GM23338 (cell line): Measurements from ENCODE around the gene PLXNC1. TPM values are rescaled to one million over a fixed set of nuclear protein-coding genes. Genes with fewer than 3 reads are reported as not detected.

Experiments
- ATAC-seq: fragments of 200-7000 bp; cut with Tn5 transposase; 3 replicates; pipeline ENCODE4 v1.9.1; 2020
- DNase-seq: peaks from one replicate; pipeline ENCODE4 v3.0.0-alpha.2; 2015; ENCODE audit warnings: low spot score
- H2AFZ ChIP-seq: fragments of 200-600 bp; sonication (generic); 2 replicates; pipeline ENCODE4 v1.8.0; 2016; ENCODE audit warnings: antibody characterized with exemption, mild to moderate bottlenecking, moderate library complexity
- H3F3A ChIP-seq: fragments of 200-600 bp; sonication (generic); replicated peaks from 2 replicates; pipeline ENCODE4 v1.8.0; 2017; ENCODE audit warnings: antibody characterized with exemption, mixed run types, low read depth
- H3K27ac ChIP-seq: fragments of 200-600 bp; sonication (generic); 2 replicates; pipeline ENCODE4 v1.6.1; 2016; ENCODE audit warnings: low read depth
- H3K27me3 ChIP-seq: fragments of 200-600 bp; sonication (generic); 2 replicates; pipeline ENCODE4 v1.8.0; 2016; ENCODE audit warnings: mild to moderate bottlenecking, mixed run types, moderate library complexity; ENCODE audit not compliant: insufficient read depth
- H3K36me3 ChIP-seq: fragments of 200-600 bp; sonication (generic); 2 replicates; pipeline ENCODE4 v1.8.0; 2016; ENCODE audit warnings: mild to moderate bottlenecking; ENCODE audit not compliant: insufficient read depth
- H3K4me1 ChIP-seq: fragments of 200-600 bp; sonication (generic); 2 replicates; pipeline ENCODE4 v1.8.0; 2016; ENCODE audit warnings: mild to moderate bottlenecking, moderate library complexity; ENCODE audit not compliant: insufficient read depth
- H3K4me2 ChIP-seq: fragments of 200-600 bp; sonication (generic); 2 replicates; pipeline ENCODE4 v1.7.1; 2017; ENCODE audit warnings: mixed run types
- H3K4me3 ChIP-seq: fragments of 200-600 bp; sonication (generic); 2 replicates; pipeline ENCODE4 v1.6.1; 2016; ENCODE audit warnings: mixed run types
- H3K79me2 ChIP-seq: fragments of 200-600 bp; sonication (generic); replicated peaks from 2 replicates; pipeline ENCODE4 v1.8.0; 2017; ENCODE audit warnings: mild to moderate bottlenecking; ENCODE audit not compliant: insufficient read depth
- H3K9me2 ChIP-seq: fragments of 200-600 bp; sonication (generic); 2 replicates; pipeline ENCODE4 v1.8.0; 2017; ENCODE audit not compliant: insufficient read depth
- H4K20me1 ChIP-seq: fragments of 200-600 bp; sonication (generic); replicated peaks from 2 replicates; pipeline ENCODE4 v1.8.0; 2017; ENCODE audit warnings: mild to moderate bottlenecking; ENCODE audit not compliant: insufficient read depth
- H3K27ac Mint-ChIP-seq: 2 replicates; pipeline ENCODE4 v1.8.0; 2020; ENCODE audit warnings: inconsistent platforms, mild to moderate bottlenecking, moderate library complexity, mixed read lengths
- H3K27me3 Mint-ChIP-seq: 3 replicates; pipeline ENCODE4 v1.8.0; 2022; ENCODE audit warnings: low read depth, mild to moderate bottlenecking, moderate library complexity, mixed read lengths, inconsistent platforms; ENCODE audit not compliant: insufficient read depth, poor library complexity
- H3K36me3 Mint-ChIP-seq: 3 replicates; pipeline ENCODE4 v1.8.0; 2021; ENCODE audit warnings: low read depth, mild to moderate bottlenecking, inconsistent platforms, moderate library complexity, mixed read lengths
- H3K4me1 Mint-ChIP-seq: 3 replicates; pipeline ENCODE4 v1.8.0; 2020; ENCODE audit warnings: mild to moderate bottlenecking, inconsistent platforms, mixed read lengths
- H3K4me3 Mint-ChIP-seq: 3 replicates; pipeline ENCODE4 v1.8.0; 2021; ENCODE audit warnings: moderate library complexity, mild to moderate bottlenecking, inconsistent platforms, mixed read lengths
- H3K9me3 Mint-ChIP-seq: 3 replicates; pipeline ENCODE4 v1.8.0; 2020; ENCODE audit warnings: moderate library complexity, mild to moderate bottlenecking, inconsistent platforms, mixed read lengths
- CREB1 ChIP-seq: fragments of 250-450 bp; sonication (Bioruptor Pico); IDR thresholded peaks from 2 replicates; pipeline ENCODE4 v1.5.0; 2020; ENCODE audit warnings: low read depth, mild to moderate bottlenecking, moderate library complexity
- CTCF ChIP-seq, 2 experiments: fragments of 200-600 bp in 1 of 2; sonication (generic) in 1 of 2; conservative IDR thresholded peaks; 2 replicates each; pipeline versions ENCODE4 v1.5.1 to v1.6.1; 2016 to 2017; ENCODE audit warnings: antibody characterized with exemption in 2 of 2, low read depth in 2 of 2, mild to moderate bottlenecking in 2 of 2, moderate library complexity in 1 of 2
- ETS1 ChIP-seq: IDR thresholded peaks from 2 replicates; pipeline ENCODE4 v1.6.1; 2016; ENCODE audit warnings: antibody characterized with exemption
- EZH2 ChIP-seq: fragments of 200-600 bp; sonication (generic); IDR thresholded peaks from one replicate; pipeline ENCODE4 v1.8.0; 2017; ENCODE audit warnings: antibody characterized with exemption, mild to moderate bottlenecking, low read depth; ENCODE audit not compliant: unreplicated experiment
- EZH2phosphoT487 ChIP-seq: fragments of 200-600 bp; sonication (generic); IDR thresholded peaks from one replicate; pipeline ENCODE4 v1.8.1; 2018; ENCODE audit warnings: antibody characterized with exemption; ENCODE audit not compliant: unreplicated experiment
- JUNB ChIP-seq: IDR thresholded peaks from one replicate; pipeline ENCODE4 v1.6.1; 2016; ENCODE audit warnings: antibody characterized with exemption; ENCODE audit not compliant: unreplicated experiment
- NANOG ChIP-seq: IDR thresholded peaks from 2 replicates; pipeline ENCODE4 v1.6.1; 2016; ENCODE audit warnings: antibody characterized with exemption, borderline replicate concordance
- POLR2AphosphoS5 ChIP-seq: IDR thresholded peaks from 2 replicates; pipeline ENCODE4 v1.6.1; 2016; ENCODE audit warnings: antibody characterized with exemption, low read depth
- REST ChIP-seq: IDR thresholded peaks from one replicate; pipeline ENCODE4 v1.6.1; 2018; ENCODE audit warnings: antibody characterized with exemption; ENCODE audit not compliant: unreplicated experiment
- STAT1 ChIP-seq: IDR thresholded peaks from one replicate; pipeline ENCODE4 v1.6.1; 2016; ENCODE audit warnings: antibody characterized with exemption; ENCODE audit not compliant: unreplicated experiment
- ZNF114 ChIP-seq: fragments of 250-450 bp; sonication (Bioruptor Pico); IDR thresholded peaks from 2 replicates; pipeline ENCODE4 v1.5.0; 2020; ENCODE audit warnings: mild to moderate bottlenecking, moderate library complexity
- ZNF331 ChIP-seq: fragments of 250-450 bp; sonication (Bioruptor Pico); IDR thresholded peaks from 2 replicates; pipeline ENCODE4 v1.5.0; 2020; ENCODE audit warnings: low read depth, mild to moderate bottlenecking, moderate library complexity
- ZNF462 ChIP-seq: fragments of 250-450 bp; sonication (Bioruptor Pico); IDR thresholded peaks from 2 replicates; pipeline ENCODE4 v1.5.0; 2020; ENCODE audit warnings: mild to moderate bottlenecking, moderate library complexity
- polyA plus RNA-seq: library from polyadenylated mRNA; unstranded; fragments of >200 nt; fragmentation: Nextera tagmentation; extraction: Ambion mirVana; gene quantifications from 2 replicates; pipeline ENCODE4 v1.2.1, GENCODE V29; 2016
- total RNA-seq: library from RNA; depleted of rRNA; stranded (reverse); fragments of >200 nt; shearing (Covaris generic); gene quantifications from 2 replicates; pipeline ENCODE4 v1.2.3, GENCODE V29; 2014

PLXNC1 gene
- total and polyA plus RNA-seq, 2 experiments from 2014 or later, result 1.9 to 6.5 TPM

GRCh38 chr12:94171595-94171930 lies 23.2 kb downstream of the PLXNC1 start:
- Mint-ChIP-seq H3K27ac (no peak overlapping the region), H3K4me1 (peaks cover 15% of the 10 kb centered on the region), H3K36me3 (no peaks in the 10 kb centered on the region), H3K27me3 (peaks cover 74% of the 10 kb centered on the region), H3K9me3 (no peaks in the 10 kb centered on the region; the same call in 2 of the 3 replicates), H3K4me3 (no peak overlapping the region)
- TF ChIP-seq EZH2phosphoT487, result no peak
- TF ChIP-seq JUNB, result no peak
- no peak for TF ChIP-seq REST
- no peak for TF ChIP-seq POLR2AphosphoS5
- TF ChIP-seq EZH2, result no peak
- TF ChIP-seq ZNF462 (CRISPR knock-in tag), result no peak
- TF ChIP-seq ZNF114 (CRISPR knock-in tag), result no peak
- TF ChIP-seq STAT1, result no peak
- TF ChIP-seq CREB1, result no peak
- no peak for TF ChIP-seq ETS1
- TF ChIP-seq CTCF (conservative IDR thresholded peaks at IDR 0.05; ENCODE audit: low read depth in 2 of 2), result no peak
- no peak for TF ChIP-seq ZNF331
- TF ChIP-seq NANOG, result no peak
- no peak overlapping the region for H2AFZ ChIP-seq
- DNase-seq, result no peak
- no peak overlapping the region for H3K4me2 ChIP-seq
- H3K9me2 ChIP-seq, result no peaks in the 10 kb centered on the region
- no peak overlapping the region for H3K27ac ChIP-seq
- no peaks in the 10 kb centered on the region for H3K36me3 ChIP-seq
- no peak overlapping the region for H3K4me3 ChIP-seq
- peaks cover 100% of the 10 kb centered on the region for H3K27me3 ChIP-seq
- no peak for ATAC-seq
- H4K20me1 ChIP-seq, result peaks cover 11% of the 10 kb centered on the region; the same call in 1 of the 2 replicates
- peaks cover 14% of the 10 kb centered on the region; the same call in 1 of the 2 replicates for H3K4me1 ChIP-seq
- peaks cover 3% of the 10 kb centered on the region; the same call in 1 of the 2 replicates for H3F3A ChIP-seq
- H3K79me2 ChIP-seq, result no peaks in the 10 kb centered on the region
